Liver (tissue), 9 donors: ENCODE results near the gene C10orf105. TPM values are rescaled to one million over a fixed set of nuclear protein-coding genes. Genes with fewer than 3 reads are reported as not detected.
A peak's percentile ranks its signal among the peaks of the same experiment; 100 is the strongest.

Experiments
- DNase-seq: peaks from one replicate; pipeline ENCODE4 v3.0.0-alpha.2; 2017; ENCODE audit warnings: low spot score
- H3K27ac ChIP-seq, 2 donors: one replicate each; pipeline ENCODE4 v1.7.0; 2013; ENCODE audit warnings: inconsistent platforms in 2 of 2, low read length in 2 of 2, control low read depth in 1 of 2, low read depth in 1 of 2, mild to moderate bottlenecking in 1 of 2
- H3K27me3 ChIP-seq, 4 donors: one replicate each; pipeline versions ENCODE4 v1.6.1 to v1.7.0; 2013; ENCODE audit warnings: low read length in 3 of 4, inconsistent platforms in 1 of 4, mild to moderate bottlenecking in 1 of 4, moderate library complexity in 1 of 4; ENCODE audit not compliant: control insufficient read depth in 4 of 4, insufficient read depth in 4 of 4
- H3K36me3 ChIP-seq, 4 donors: one replicate each; pipeline versions ENCODE4 v1.6.1 to v1.7.0; 2013; ENCODE audit warnings: low read length in 3 of 4, mild to moderate bottlenecking in 3 of 4, low read depth in 1 of 4, moderate library complexity in 1 of 4; ENCODE audit not compliant: control insufficient read depth in 4 of 4, insufficient read depth in 3 of 4
- H3K4me1 ChIP-seq, 4 donors: one replicate each; pipeline versions ENCODE4 v1.6.1 to v1.7.0; 2013; ENCODE audit warnings: low read length in 3 of 4, mild to moderate bottlenecking in 3 of 4, moderate library complexity in 1 of 4; ENCODE audit not compliant: control insufficient read depth in 4 of 4, insufficient read depth in 4 of 4
- H3K4me3 ChIP-seq, 3 donors: one replicate each; pipeline versions ENCODE4 v1.6.1 to v1.7.0; 2013; ENCODE audit warnings: low read length in 3 of 3, control low read depth in 1 of 3, low read depth in 1 of 3, mild to moderate bottlenecking in 1 of 3
- H3K9ac ChIP-seq, 2 donors: one replicate each; pipeline ENCODE4 v1.7.0; 2013; ENCODE audit warnings: low read length in 2 of 2, mild to moderate bottlenecking in 2 of 2, moderate library complexity in 2 of 2, control low read depth in 1 of 2, low read depth in 1 of 2
- H3K9me3 ChIP-seq, 4 donors: one replicate each; pipeline versions ENCODE4 v1.6.1 to v1.7.0; 2013; ENCODE audit warnings: low read length in 3 of 4; ENCODE audit not compliant: control insufficient read depth in 4 of 4
- EGR1 ChIP-seq, 2 donors: IDR thresholded peaks; 2 replicates each; pipeline ENCODE4 v1.6.1; 2016 to 2018; ENCODE audit warnings: antibody characterized with exemption in 2 of 2, low read depth in 2 of 2
- FOXA1 ChIP-seq: IDR thresholded peaks from 2 replicates; pipeline ENCODE4 v1.6.1; 2016; ENCODE audit warnings: antibody characterized with exemption
- FOXA2 ChIP-seq: IDR thresholded peaks from 2 replicates; pipeline ENCODE4 v1.6.1; 2016; ENCODE audit warnings: antibody characterized with exemption
- GABPA ChIP-seq, 2 donors: IDR thresholded peaks in 1 of 2; conservative IDR thresholded peaks in 1 of 2; 2 replicates each; pipeline ENCODE4 v1.6.1; 2016; ENCODE audit warnings: antibody characterized with exemption in 2 of 2, mild to moderate bottlenecking in 1 of 2, moderate library complexity in 1 of 2
- HNF4A ChIP-seq, 2 donors: conservative IDR thresholded peaks; 2 replicates each; pipeline ENCODE4 v1.6.1; 2016; ENCODE audit warnings: antibody characterized with exemption in 2 of 2, mild to moderate bottlenecking in 2 of 2
- JUND ChIP-seq, 2 donors: IDR thresholded peaks; 2 replicates each; pipeline ENCODE4 v1.6.1; 2016; ENCODE audit warnings: antibody characterized with exemption in 2 of 2
- NR2F2 ChIP-seq: IDR thresholded peaks from 2 replicates; pipeline ENCODE4 v1.6.1; 2016; ENCODE audit warnings: antibody characterized with exemption
- RAD21 ChIP-seq, 2 donors: IDR thresholded peaks; 2 replicates each; pipeline ENCODE4 v1.6.1; 2016; ENCODE audit warnings: antibody characterized with exemption in 2 of 2, mild to moderate bottlenecking in 2 of 2
- RXRA ChIP-seq, 2 donors: IDR thresholded peaks; 2 replicates each; pipeline ENCODE4 v1.6.1; 2017 to 2018; ENCODE audit warnings: antibody characterized with exemption in 2 of 2, mild to moderate bottlenecking in 1 of 2
- SP1 ChIP-seq: IDR thresholded peaks from 2 replicates; pipeline ENCODE4 v1.6.1; 2018; ENCODE audit warnings: antibody characterized with exemption, mild to moderate bottlenecking
- TAF1 ChIP-seq: conservative IDR thresholded peaks from 2 replicates; pipeline ENCODE4 v1.6.1; 2016; ENCODE audit warnings: antibody characterized with exemption, mild to moderate bottlenecking
- YY1 ChIP-seq: IDR thresholded peaks from 2 replicates; pipeline ENCODE4 v1.6.1; 2016; ENCODE audit warnings: antibody characterized with exemption, mild to moderate bottlenecking
- WGBS: extraction: QIAGEN DNeasy Blood & Tissue Kit; methylation state at CpG from one replicate; pipeline ENCODE4 v1.1.7; 2013; 5-methylcytosine and 5-hydroxymethylcytosine counted together
- polyA plus RNA-seq, 2 donors: library from polyadenylated mRNA; stranded (reverse) in 1 of 2; unstranded in 1 of 2; fragments of 200-250 nt in 1 of 2; fragments of >200 nt in 1 of 2; fragmentation: Nextera tagmentation in 1 of 2; extraction: Ambion mirVana in 1 of 2; gene quantifications; one replicate each; pipeline versions ENCODE4 v1.2.1 to v1.2.3, GENCODE V29; 2013 to 2015
- total RNA-seq, 2 donors: library from RNA; depleted of rRNA; stranded (reverse); fragments of >200 nt; gene quantifications; one replicate each; pipeline ENCODE4 v1.2.3, GENCODE V29; 2014
- TF ChIP-seq, protein P1 (sequence below): fragments of 150-350 bp; IDR thresholded peaks from 2 replicates; pipeline ENCODE4 v1.5.1; 2017; ENCODE audit warnings: improper control_type of control experiment, low read depth, low read length; ENCODE audit not compliant: missing input control
- TF ChIP-seq, protein P2 (sequence below): IDR thresholded peaks from 2 replicates; pipeline ENCODE4 v1.6.1; 2016; ENCODE audit warnings: antibody characterized with exemption
- TF ChIP-seq, protein P3 (sequence below): IDR thresholded peaks from 2 replicates; pipeline ENCODE4 v1.6.1; 2016; ENCODE audit warnings: antibody characterized with exemption
- TF ChIP-seq, protein P4 (sequence below): IDR thresholded peaks from 2 replicates; pipeline ENCODE4 v1.6.1; 2016; ENCODE audit warnings: antibody characterized with exemption
- TF ChIP-seq, protein P5 (sequence below): IDR thresholded peaks from 2 replicates; pipeline ENCODE4 v1.6.1; 2016; ENCODE audit warnings: antibody characterized with exemption, mild to moderate bottlenecking
- donor health status: healthy.
- donor health status: healthy.
- donor health status: healthy.
- donor health status: healthy.
- donor health status: healthy.

C10orf105 gene
- total and polyA plus RNA-seq, 4 donors: under 0.01 to 0.07 TPM; not detected in 2

DNA sequence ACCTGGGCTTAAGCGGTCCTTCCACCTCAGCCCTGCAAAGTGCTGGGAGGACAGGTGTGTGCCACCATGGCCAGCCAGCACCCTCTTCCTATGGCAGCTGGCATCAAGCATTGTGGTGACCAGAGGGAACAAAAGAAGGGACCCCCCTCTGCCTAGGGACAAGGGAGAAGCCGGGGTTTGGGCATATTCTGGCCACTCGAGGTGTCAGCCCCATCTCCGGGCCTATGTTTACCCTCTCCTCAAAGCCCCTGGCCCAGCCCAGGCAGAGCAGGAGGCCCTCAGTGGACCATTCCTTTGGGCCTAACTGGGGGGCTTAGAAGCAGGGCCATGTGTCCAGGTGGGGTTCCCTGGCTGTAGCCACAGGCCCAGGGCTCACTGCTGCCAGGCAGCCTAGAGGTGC is 29.8 kb upstream of the C10orf105 start (continued):
- TF ChIP-seq, protein P1, sequence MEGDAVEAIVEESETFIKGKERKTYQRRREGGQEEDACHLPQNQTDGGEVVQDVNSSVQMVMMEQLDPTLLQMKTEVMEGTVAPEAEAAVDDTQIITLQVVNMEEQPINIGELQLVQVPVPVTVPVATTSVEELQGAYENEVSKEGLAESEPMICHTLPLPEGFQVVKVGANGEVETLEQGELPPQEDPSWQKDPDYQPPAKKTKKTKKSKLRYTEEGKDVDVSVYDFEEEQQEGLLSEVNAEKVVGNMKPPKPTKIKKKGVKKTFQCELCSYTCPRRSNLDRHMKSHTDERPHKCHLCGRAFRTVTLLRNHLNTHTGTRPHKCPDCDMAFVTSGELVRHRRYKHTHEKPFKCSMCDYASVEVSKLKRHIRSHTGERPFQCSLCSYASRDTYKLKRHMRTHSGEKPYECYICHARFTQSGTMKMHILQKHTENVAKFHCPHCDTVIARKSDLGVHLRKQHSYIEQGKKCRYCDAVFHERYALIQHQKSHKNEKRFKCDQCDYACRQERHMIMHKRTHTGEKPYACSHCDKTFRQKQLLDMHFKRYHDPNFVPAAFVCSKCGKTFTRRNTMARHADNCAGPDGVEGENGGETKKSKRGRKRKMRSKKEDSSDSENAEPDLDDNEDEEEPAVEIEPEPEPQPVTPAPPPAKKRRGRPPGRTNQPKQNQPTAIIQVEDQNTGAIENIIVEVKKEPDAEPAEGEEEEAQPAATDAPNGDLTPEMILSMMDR: no peak
- TF ChIP-seq NR2F2 (no peak), GABPA (IDR thresholded peaks at IDR 0.05 in 1 of 2, conservative IDR thresholded peaks at IDR 0.05 in 1 of 2) (no peak), TAF1 (no peak), RXRA (IDR thresholded peaks at IDR 0.05) (no peak), RAD21 (IDR thresholded peaks at IDR 0.05) (no peak), EGR1 (IDR thresholded peaks at IDR 0.05; ENCODE audit: low read depth in 2 of 2) (no peak), FOXA2 (no peak), JUND (IDR thresholded peaks at IDR 0.05) (no peak), FOXA1 (no peak), SP1 (no peak)
- TF ChIP-seq, protein P2, sequence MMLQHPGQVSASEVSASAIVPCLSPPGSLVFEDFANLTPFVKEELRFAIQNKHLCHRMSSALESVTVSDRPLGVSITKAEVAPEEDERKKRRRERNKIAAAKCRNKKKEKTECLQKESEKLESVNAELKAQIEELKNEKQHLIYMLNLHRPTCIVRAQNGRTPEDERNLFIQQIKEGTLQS: no peak

DNA sequence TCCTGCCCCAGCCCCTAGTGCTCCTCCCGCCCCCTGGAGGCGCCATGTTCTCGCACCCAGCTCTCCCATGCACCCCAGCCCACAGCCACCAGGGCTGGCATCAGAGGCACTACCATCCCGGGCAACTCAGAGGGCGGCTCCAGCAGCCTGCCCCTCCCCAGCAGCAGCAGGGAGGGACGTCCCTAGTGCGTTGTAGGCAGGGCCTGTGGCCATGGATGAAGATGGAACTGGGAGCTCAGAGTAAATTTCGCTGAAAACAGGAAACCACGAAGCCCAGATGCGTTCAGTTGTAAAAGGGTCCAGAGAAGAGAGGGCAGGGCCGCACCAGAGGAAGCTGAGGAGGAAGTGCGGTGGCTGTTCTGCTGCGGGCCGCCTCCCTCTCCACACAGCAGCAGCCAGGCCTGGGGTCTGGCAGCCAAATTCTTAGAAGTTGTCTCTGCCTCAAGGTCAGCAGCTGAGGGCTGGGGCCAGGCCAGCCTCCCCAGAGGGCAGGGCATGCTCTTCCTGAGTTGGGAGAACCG is 29.2 kb upstream of the C10orf105 start:
- Histone ChIP-seq H3K27me3 (no peaks in the 10 kb centered on the region), H3K9ac (no peak overlapping the region), H3K9me3 (no peaks in the 10 kb centered on the region), H3K4me1 (peaks cover 5 to 31% (median 13%) of the 10 kb centered on the region in 4 donors), H3K36me3 (peaks cover 0 to 3% (median 0%) of the 10 kb centered on the region in 4 donors), H3K4me3 (no peak overlapping the region), H3K27ac (peak overlapping the region; percentile 73 to 78)
- 60% methylated on average over 15 of the region's 15 CpGs for WGBS
- DNase-seq: no peak
- TF ChIP-seq EGR1 (IDR thresholded peaks at IDR 0.05; ENCODE audit: low read depth in 2 of 2): peak in 1 of 2 donors; percentile 20
- peak; percentile 39 for TF ChIP-seq YY1
- peak in 1 of 2 donors; percentile 32 for TF ChIP-seq RXRA (IDR thresholded peaks at IDR 0.05)
- peak; percentile 91 for TF ChIP-seq NR2F2
- peak in 1 of 2 donors; percentile 48 for TF ChIP-seq RAD21 (IDR thresholded peaks at IDR 0.05)
- TF ChIP-seq, protein P3, sequence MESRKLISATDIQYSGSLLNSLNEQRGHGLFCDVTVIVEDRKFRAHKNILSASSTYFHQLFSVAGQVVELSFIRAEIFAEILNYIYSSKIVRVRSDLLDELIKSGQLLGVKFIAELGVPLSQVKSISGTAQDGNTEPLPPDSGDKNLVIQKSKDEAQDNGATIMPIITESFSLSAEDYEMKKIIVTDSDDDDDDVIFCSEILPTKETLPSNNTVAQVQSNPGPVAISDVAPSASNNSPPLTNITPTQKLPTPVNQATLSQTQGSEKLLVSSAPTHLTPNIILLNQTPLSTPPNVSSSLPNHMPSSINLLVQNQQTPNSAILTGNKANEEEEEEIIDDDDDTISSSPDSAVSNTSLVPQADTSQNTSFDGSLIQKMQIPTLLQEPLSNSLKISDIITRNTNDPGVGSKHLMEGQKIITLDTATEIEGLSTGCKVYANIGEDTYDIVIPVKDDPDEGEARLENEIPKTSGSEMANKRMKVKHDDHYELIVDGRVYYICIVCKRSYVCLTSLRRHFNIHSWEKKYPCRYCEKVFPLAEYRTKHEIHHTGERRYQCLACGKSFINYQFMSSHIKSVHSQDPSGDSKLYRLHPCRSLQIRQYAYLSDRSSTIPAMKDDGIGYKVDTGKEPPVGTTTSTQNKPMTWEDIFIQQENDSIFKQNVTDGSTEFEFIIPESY: no peak
- no peak for TF ChIP-seq HNF4A (conservative IDR thresholded peaks at IDR 0.05)
- peak; percentile 48 for TF ChIP-seq SP1

DNA sequence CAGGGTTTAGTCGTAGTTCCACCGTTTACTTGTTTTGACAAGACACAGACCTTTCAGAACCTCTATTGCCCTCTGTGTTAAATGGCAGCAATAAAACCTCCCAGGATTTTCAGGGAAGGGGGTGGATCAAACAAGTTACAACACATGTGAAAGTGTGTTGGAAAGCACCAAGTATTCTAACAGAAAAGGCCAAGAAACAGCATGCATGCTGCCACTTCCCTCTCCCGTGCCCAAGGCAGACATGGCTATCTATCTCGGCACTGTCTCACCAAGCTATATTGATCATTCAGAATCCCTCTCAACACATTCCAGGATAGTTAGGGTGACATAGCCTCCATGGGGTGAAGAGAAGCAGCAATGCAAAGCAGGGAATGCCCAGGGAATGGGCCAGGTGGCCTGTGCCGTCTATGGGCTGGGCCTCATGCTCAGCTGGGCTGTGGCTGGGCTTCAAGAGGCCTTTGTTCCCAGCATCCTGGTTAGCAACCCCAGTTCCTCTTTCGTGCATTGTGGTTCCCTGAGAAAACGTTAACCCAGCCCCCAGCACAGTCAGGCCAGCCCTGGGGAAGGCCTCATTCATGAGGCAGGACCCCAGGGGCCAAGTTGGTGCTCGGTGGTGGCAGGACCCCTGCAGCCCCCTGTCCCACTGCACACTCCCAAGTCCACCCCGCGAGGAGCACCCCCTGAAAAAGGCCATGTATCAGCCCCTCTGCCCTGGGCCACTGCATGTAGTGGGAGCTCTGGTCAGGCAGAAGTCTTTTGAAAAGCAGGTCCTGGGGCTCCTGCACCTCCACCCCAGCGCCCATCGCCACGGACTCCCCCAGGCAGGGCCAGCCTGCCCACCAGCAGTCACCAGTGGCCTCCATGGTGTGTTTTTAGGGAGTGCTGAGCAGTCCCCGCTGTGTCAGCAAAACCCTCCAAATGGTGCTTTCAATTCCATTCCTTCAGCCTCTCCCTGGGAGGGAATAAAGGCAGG is 28.3 kb upstream of the C10orf105 start:
- Histone ChIP-seq H3K9me3 (no peaks in the 10 kb centered on the region), H3K4me1 (peaks cover 2 to 29% (median 12%) of the 10 kb centered on the region in 4 donors), H3K9ac (no peak overlapping the region), H3K4me3 (no peak overlapping the region), H3K36me3 (peaks cover 0 to 3% (median 0%) of the 10 kb centered on the region in 4 donors), H3K27me3 (no peaks in the 10 kb centered on the region), H3K27ac (peak overlapping the region; percentile 73 to 78)
- DNase-seq: no peak
- WGBS: 79% methylated on average over 14 of the region's 14 CpGs
- TF ChIP-seq EGR1 (IDR thresholded peaks at IDR 0.05; ENCODE audit: low read depth in 2 of 2): no peak
- TF ChIP-seq NR2F2: no peak
- no peak for TF ChIP-seq RXRA (IDR thresholded peaks at IDR 0.05)
- TF ChIP-seq, protein P1: no peak
- TF ChIP-seq FOXA1: no peak
- TF ChIP-seq, protein P4, sequence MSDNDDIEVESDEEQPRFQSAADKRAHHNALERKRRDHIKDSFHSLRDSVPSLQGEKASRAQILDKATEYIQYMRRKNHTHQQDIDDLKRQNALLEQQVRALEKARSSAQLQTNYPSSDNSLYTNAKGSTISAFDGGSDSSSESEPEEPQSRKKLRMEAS: no peak
- TF ChIP-seq, protein P5, sequence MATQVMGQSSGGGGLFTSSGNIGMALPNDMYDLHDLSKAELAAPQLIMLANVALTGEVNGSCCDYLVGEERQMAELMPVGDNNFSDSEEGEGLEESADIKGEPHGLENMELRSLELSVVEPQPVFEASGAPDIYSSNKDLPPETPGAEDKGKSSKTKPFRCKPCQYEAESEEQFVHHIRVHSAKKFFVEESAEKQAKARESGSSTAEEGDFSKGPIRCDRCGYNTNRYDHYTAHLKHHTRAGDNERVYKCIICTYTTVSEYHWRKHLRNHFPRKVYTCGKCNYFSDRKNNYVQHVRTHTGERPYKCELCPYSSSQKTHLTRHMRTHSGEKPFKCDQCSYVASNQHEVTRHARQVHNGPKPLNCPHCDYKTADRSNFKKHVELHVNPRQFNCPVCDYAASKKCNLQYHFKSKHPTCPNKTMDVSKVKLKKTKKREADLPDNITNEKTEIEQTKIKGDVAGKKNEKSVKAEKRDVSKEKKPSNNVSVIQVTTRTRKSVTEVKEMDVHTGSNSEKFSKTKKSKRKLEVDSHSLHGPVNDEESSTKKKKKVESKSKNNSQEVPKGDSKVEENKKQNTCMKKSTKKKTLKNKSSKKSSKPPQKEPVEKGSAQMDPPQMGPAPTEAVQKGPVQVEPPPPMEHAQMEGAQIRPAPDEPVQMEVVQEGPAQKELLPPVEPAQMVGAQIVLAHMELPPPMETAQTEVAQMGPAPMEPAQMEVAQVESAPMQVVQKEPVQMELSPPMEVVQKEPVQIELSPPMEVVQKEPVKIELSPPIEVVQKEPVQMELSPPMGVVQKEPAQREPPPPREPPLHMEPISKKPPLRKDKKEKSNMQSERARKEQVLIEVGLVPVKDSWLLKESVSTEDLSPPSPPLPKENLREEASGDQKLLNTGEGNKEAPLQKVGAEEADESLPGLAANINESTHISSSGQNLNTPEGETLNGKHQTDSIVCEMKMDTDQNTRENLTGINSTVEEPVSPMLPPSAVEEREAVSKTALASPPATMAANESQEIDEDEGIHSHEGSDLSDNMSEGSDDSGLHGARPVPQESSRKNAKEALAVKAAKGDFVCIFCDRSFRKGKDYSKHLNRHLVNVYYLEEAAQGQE: no peak
